Measurements from ENCODE around the gene CCM2. TPM values are rescaled to one million over a fixed set of nuclear protein-coding genes. Genes with fewer than 3 reads are reported as not detected.
A peak's percentile ranks its signal among the peaks of the same experiment; 100 is the strongest.

Gene CCM2
- total and polyA plus RNA-seq, 2 experiments from 2014 or later = 24.9 to 40.1 TPM

GRCh38 chr7:45032421-45032820 is 32.4 kb downstream of the CCM2 start:
- Histone ChIP-seq H3K79me2 (replicated peaks; ENCODE audit: insufficient read depth) (peaks cover 66% of the 10 kb centered on the region), H3K36me3 (ENCODE audit: insufficient read depth) (no peaks in the 10 kb centered on the region; the same call in 1 of the 2 replicates), H3K4me3 (no peak overlapping the region), H2AFZ (no peak overlapping the region), H3K9me2 (ENCODE audit: insufficient read depth) (no peaks in the 10 kb centered on the region), H3K27me3 (ENCODE audit: insufficient read depth) (no peaks in the 10 kb centered on the region), H3K27ac (ENCODE audit: low read depth) (no peak overlapping the region), H4K20me1 (replicated peaks; ENCODE audit: insufficient read depth) (peaks cover 6% of the 10 kb centered on the region), H3K4me1 (ENCODE audit: insufficient read depth) (peaks cover 7% of the 10 kb centered on the region; the same call in 1 of the 2 replicates), H3F3A (replicated peaks; ENCODE audit: low read depth) (no peaks in the 10 kb centered on the region), H3K4me2 (no peak overlapping the region)
- TF ChIP-seq STAT1 (IDR thresholded peaks at IDR 0.05; ENCODE audit: unreplicated experiment) = no peak
- no peak for TF ChIP-seq ZNF331 (CRISPR knock-in tag; IDR thresholded peaks at IDR 0.05; ENCODE audit: low read depth)
- no peak for TF ChIP-seq ETS1 (IDR thresholded peaks at IDR 0.05)
- TF ChIP-seq CTCF (conservative IDR thresholded peaks at IDR 0.05; ENCODE audit: low read depth in 2 of 2) = no peak
- TF ChIP-seq EZH2 (IDR thresholded peaks at IDR 0.05; ENCODE audit: low read depth, unreplicated experiment) = no peak
- TF ChIP-seq CREB1 (CRISPR knock-in tag; IDR thresholded peaks at IDR 0.05; ENCODE audit: low read depth) = no peak
- no peak for TF ChIP-seq NANOG (IDR thresholded peaks at IDR 0.05; ENCODE audit: borderline replicate concordance)
- no peak for TF ChIP-seq REST (IDR thresholded peaks at IDR 0.05; ENCODE audit: unreplicated experiment)
- TF ChIP-seq ZNF114 (CRISPR knock-in tag; IDR thresholded peaks at IDR 0.05) = no peak
- no peak for TF ChIP-seq POLR2AphosphoS5 (IDR thresholded peaks at IDR 0.05; ENCODE audit: low read depth)
- TF ChIP-seq JUNB (IDR thresholded peaks at IDR 0.05; ENCODE audit: unreplicated experiment) = no peak
- TF ChIP-seq ZNF462 (CRISPR knock-in tag; IDR thresholded peaks at IDR 0.05) = no peak
- no peak for TF ChIP-seq EZH2phosphoT487 (IDR thresholded peaks at IDR 0.05; ENCODE audit: unreplicated experiment)
- peaks cover 1% of the 10 kb centered on the region for H3K27me3 Mint-ChIP-seq (ENCODE audit: insufficient read depth, low read depth, poor library complexity)
- H3K36me3 Mint-ChIP-seq (ENCODE audit: low read depth) = 0 out of 3 replicates have a peak, but pooled peaks cover 2% of the 10 kb centered on the region
- H3K4me3 Mint-ChIP-seq = no peak overlapping the region
- peak overlapping the region; percentile 56; the same call in 1 of the 2 replicates for H3K27ac Mint-ChIP-seq
- H3K4me1 Mint-ChIP-seq = peaks cover 27% of the 10 kb centered on the region
- DNase-seq (ENCODE audit: low spot score) = no peak
- ATAC-seq = no peak
- H3K9me3 Mint-ChIP-seq = no peaks in the 10 kb centered on the region

All from GM23338 (cell line).